H7 (cell line): ENCODE results near the gene HOXC9. TPM values are rescaled to one million over a fixed set of nuclear protein-coding genes. Genes with fewer than 3 reads are reported as not detected.
"Not testable (repeated sequence)": the region's sequence is repeated elsewhere in the genome, so short reads cannot be mapped to it uniquely, and the experiment has no call there.

Experiments used
- DNase-seq: peaks from one replicate; pipeline ENCODE4 v3.0.0; 2012
- H3K27me3 ChIP-seq: 2 replicates; pipeline ENCODE4 v1.6.0; 2011; ENCODE audit warnings: mild to moderate bottlenecking, low read length; ENCODE audit not compliant: control insufficient read depth, insufficient read depth
- H3K36me3 ChIP-seq: replicated peaks from 2 replicates; pipeline ENCODE4 v1.5.1; 2011; ENCODE audit warnings: low read length; ENCODE audit not compliant: control insufficient read depth, insufficient read depth
- H3K4me3 ChIP-seq: 2 replicates; pipeline ENCODE4 v1.5.1; 2011; ENCODE audit warnings: low read depth, mild to moderate bottlenecking, control low read depth, low read length, moderate library complexity; ENCODE audit not compliant: insufficient read depth
- total RNA-seq: library from RNA; depleted of rRNA; stranded (reverse); fragments of >200 nt; shearing (Covaris generic); gene quantifications from 2 replicates; pipeline ENCODE4 v1.2.3, GENCODE V29; 2014

Gene HOXC9
- total RNA-seq, 1 experiment from 2014 or later, result not detected

- peaks cover 100% of the 10 kb centered on the region for H3K27me3 ChIP-seq
- DNase-seq, result no peak
- H3K4me3 ChIP-seq, result no peak overlapping the region
- H3K36me3 ChIP-seq, result no peaks in the 10 kb centered on the region
Measured at GRCh38 chr12:54040648-54041047, 40.7 kb downstream of the HOXC9 start.

DNA sequence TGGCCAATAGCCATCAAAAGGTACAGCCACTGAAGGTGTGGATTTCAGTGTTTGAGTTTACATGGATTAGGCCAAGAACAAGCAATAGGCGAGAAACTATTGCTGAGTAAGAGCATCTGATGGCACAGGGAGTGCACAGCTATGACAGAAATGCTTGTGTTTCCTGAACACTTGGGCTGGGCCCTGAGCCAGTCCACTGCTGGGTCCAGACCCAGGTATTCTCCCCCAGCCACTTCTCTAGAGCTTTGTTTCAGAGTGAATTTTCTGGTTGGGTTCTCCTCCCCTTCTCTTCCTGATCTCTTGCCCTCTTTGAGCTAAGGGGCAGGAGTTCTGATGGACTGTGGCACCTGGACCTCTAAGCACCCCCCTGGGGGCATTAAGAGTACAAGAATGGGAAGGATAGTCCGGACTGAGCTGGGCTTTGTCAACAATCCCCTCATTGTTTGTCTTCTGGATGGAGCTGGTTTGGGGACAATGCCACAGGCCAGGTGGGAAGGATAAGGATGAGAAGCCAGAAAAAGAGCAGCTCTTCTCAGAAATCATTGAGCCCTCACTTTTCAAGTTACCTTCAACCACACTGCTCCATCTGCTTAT is 41.2 kb downstream of the HOXC9 start:
- DNase-seq, result no peak
- H3K36me3 ChIP-seq, result no peaks in the 10 kb centered on the region
- no peak overlapping the region for H3K4me3 ChIP-seq
- peaks cover 100% of the 10 kb centered on the region for H3K27me3 ChIP-seq

GRCh38 chr12:54042033-54042432 is 42.1 kb downstream of the HOXC9 start:
- not testable (repeated sequence) for DNase-seq, H3K36me3 ChIP-seq, H3K4me3 ChIP-seq
- H3K27me3 ChIP-seq, result peaks cover 100% of the 10 kb centered on the region

DNA sequence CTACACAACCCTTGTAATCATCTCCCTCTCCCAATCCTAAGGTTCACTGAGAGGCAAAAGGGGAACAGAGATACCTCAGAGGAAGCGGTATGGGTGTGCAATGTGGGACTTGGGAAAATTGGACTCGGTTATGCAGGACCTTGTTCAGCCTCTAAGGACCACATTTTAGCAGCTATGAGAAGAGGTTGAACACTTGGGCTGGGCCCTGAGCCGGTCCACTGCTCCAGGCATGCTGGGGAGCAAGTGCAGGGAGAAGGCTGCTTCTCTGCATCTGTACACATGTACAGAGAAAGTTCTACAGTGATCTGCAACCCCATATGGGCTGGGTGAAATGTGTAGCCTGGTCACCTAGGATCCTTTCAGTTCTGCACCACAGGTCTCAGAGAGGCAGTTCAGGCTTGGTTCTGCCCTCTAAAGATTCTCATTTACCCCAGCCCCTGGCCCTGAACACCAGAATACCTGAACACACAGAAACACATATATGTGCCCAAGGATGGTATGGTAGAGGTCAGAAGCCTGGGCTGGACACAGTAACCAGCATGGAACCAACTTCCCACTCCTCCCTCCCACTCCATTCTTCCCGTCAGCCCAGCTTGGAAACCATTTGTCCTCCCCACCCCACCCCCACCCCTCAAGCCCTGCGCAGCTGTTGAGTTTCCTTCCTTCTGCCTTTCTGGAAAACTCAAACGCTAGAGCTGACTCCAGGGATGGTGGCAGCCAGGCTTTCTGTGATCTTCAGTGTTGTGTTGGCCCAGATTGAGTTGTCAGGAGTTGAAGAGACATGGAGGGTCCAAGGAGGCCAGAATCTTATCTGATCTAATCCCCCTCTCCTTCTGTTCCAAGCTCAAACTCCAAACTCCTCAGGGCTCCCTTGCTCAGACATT is 43.3 kb downstream of the HOXC9 start:
- Histone ChIP-seq H3K27me3 (peaks cover 100% of the 10 kb centered on the region), H3K4me3 (no peak overlapping the region), H3K36me3 (no peaks in the 10 kb centered on the region)
- DNase-seq, result no peak

GRCh38 chr12:54044425-54045103 is 44.6 kb downstream of the HOXC9 start:
- Histone ChIP-seq H3K36me3 (no peaks in the 10 kb centered on the region), H3K4me3 (no peak overlapping the region), H3K27me3 (peaks cover 100% of the 10 kb centered on the region)
- no peak for DNase-seq

DNA sequence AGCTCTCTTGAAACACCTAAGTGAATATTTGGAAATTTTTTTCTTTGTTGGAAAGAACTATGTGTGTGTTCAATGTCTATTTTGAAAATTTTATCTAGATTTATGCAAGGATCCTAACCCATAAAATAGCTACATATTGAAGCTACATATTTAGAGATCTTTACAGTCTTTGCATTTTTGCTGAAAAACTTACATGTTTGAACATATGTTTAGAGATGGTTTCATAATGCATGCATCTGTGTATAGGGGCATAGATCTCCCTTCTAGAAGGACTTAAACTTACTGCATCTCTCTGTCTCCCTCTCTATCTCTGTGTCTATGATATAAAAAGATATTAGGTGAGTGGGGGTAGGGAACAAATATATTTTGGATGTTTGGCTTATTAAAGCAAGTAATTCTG is 45.4 kb downstream of the HOXC9 start:
- Histone ChIP-seq H3K4me3 (no peak overlapping the region), H3K27me3 (peaks cover 100% of the 10 kb centered on the region), H3K36me3 (no peaks in the 10 kb centered on the region)
- DNase-seq, result no peak

GRCh38 chr12:54045868-54046521 is 46.0 kb downstream of the HOXC9 start:
- Histone ChIP-seq H3K36me3 (no peaks in the 10 kb centered on the region), H3K27me3 (peaks cover 100% of the 10 kb centered on the region), H3K4me3 (no peak overlapping the region)
- DNase-seq, result no peak

DNA sequence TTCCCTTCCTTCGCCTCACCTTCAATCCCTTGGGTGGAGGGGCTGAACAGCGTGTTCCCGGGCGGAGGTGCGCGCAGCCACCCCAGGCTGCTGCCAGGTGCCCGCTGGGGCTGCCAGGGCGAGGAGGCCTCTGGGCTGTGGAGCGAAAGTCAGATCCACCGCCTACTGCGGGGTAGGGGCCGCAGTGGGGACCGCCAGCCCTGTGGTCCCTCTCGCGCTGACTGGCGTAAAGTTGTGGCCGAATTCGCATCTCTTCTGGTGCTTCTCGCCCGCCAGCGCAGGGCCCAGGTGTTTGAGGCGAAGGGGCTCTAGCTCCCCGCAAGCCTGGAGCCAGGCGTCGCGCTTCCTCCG is 46.8 kb downstream of the HOXC9 start:
- Histone ChIP-seq H3K4me3 (no peak overlapping the region), H3K36me3 (no peaks in the 10 kb centered on the region), H3K27me3 (peaks cover 100% of the 10 kb centered on the region)
- DNase-seq, result peak; percentile 76

- peaks cover 100% of the 10 kb centered on the region for H3K27me3 ChIP-seq
- DNase-seq, result peak; percentile 78
- H3K4me3 ChIP-seq, result no peak overlapping the region
- no peaks in the 10 kb centered on the region for H3K36me3 ChIP-seq
Measured at GRCh38 chr12:54047160-54047963, 47.4 kb downstream of the HOXC9 start.

DNA sequence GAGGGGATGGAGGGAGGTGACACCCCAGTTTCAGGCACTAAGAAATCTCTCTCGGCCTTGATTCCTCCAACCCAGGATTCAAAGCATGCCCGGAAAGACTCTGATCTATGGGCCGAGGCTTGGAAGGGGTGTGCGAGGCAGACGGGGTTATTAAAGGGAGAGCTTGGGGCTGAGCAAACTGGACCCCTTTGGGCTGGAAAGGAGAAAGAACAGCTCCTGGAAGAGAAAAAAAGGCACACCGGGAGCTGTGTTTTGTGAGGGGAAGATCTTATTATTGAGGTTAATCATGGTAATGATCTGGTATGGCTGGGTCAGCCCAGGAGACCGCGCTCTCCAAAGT is 48.0 kb downstream of the HOXC9 start:
- H3K4me3 ChIP-seq, result no peak overlapping the region
- H3K36me3 ChIP-seq, result no peaks in the 10 kb centered on the region
- DNase-seq, result no peak
- H3K27me3 ChIP-seq, result peaks cover 100% of the 10 kb centered on the region

- no peak overlapping the region for H3K4me3 ChIP-seq
- peaks cover 100% of the 10 kb centered on the region for H3K27me3 ChIP-seq
- no peaks in the 10 kb centered on the region for H3K36me3 ChIP-seq
- DNase-seq, result no peak
Measured at GRCh38 chr12:54048406-54049093, 48.6 kb downstream of the HOXC9 start.

GRCh38 chr12:54049108-54049507 is 49.1 kb downstream of the HOXC9 start:
- no peaks in the 10 kb centered on the region for H3K36me3 ChIP-seq
- H3K27me3 ChIP-seq, result peaks cover 100% of the 10 kb centered on the region
- no peak overlapping the region for H3K4me3 ChIP-seq
- no peak for DNase-seq

GRCh38 chr12:54050482-54050810 is 50.5 kb downstream of the HOXC9 start:
- Histone ChIP-seq H3K4me3 (no peak overlapping the region), H3K36me3 (no peaks in the 10 kb centered on the region), H3K27me3 (peaks cover 99% of the 10 kb centered on the region)
- no peak for DNase-seq
